ENCODE measurements around the gene PAGR1.

DNA sequence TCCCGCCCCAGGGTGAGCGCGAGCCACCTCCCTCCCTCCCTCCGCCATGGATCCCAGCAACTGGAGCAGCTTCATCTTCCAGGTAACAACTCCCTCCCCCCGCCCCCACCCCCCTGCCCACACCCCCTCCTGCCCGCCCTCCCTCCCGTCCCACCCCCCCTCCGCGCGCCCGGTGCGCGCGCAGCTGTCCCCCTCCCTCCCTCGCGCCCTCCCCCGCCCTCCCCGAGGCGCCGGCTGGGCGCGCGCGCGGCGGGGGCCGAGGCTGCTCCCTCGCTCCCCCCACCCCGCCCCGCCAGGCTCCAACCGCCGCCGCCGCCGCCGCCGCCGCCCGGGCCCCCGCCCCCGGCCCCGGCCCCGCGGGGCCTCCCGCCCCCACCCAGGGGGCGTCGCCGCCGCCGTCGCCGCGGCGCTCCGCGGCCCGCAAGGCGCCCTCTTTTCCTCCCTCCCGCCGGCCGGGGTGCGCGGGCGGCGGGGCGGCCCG lies 9.8 kb upstream of the PAGR1 start, which contains the start of gene MAZ:
- TF ChIP-seq JUND (IDR thresholded peaks at IDR 0.05; ENCODE audit: low read length) (no peak), SUZ12 (IDR thresholded peaks at IDR 0.05; ENCODE audit: low read length) (no peak), EZH2 (IDR thresholded peaks at IDR 0.05; ENCODE audit: low read depth, low read length, severe bottlenecking) (no peak), TBP (IDR thresholded peaks at IDR 0.05; ENCODE audit: low read depth, low read length) (no peak)
- TF ChIP-seq, protein P1, sequence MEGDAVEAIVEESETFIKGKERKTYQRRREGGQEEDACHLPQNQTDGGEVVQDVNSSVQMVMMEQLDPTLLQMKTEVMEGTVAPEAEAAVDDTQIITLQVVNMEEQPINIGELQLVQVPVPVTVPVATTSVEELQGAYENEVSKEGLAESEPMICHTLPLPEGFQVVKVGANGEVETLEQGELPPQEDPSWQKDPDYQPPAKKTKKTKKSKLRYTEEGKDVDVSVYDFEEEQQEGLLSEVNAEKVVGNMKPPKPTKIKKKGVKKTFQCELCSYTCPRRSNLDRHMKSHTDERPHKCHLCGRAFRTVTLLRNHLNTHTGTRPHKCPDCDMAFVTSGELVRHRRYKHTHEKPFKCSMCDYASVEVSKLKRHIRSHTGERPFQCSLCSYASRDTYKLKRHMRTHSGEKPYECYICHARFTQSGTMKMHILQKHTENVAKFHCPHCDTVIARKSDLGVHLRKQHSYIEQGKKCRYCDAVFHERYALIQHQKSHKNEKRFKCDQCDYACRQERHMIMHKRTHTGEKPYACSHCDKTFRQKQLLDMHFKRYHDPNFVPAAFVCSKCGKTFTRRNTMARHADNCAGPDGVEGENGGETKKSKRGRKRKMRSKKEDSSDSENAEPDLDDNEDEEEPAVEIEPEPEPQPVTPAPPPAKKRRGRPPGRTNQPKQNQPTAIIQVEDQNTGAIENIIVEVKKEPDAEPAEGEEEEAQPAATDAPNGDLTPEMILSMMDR (IDR thresholded peaks at IDR 0.05; ENCODE audit: control extremely low read depth in 1 of 3, insufficient read depth in 1 of 3, low read depth in 1 of 3, low read length in 3 of 3): no peak
- TF ChIP-seq, protein P2, sequence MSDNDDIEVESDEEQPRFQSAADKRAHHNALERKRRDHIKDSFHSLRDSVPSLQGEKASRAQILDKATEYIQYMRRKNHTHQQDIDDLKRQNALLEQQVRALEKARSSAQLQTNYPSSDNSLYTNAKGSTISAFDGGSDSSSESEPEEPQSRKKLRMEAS (IDR thresholded peaks at IDR 0.05): no peak
- TF ChIP-seq, protein P3, sequence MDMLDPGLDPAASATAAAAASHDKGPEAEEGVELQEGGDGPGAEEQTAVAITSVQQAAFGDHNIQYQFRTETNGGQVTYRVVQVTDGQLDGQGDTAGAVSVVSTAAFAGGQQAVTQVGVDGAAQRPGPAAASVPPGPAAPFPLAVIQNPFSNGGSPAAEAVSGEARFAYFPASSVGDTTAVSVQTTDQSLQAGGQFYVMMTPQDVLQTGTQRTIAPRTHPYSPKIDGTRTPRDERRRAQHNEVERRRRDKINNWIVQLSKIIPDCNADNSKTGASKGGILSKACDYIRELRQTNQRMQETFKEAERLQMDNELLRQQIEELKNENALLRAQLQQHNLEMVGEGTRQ (IDR thresholded peaks at IDR 0.05; ENCODE audit: low read length): no peak
